Stromal cell of bone marrow (primary cell): ENCODE data around the gene ASB13.
A peak's percentile ranks its signal among the peaks of the same experiment; 100 is the strongest.

ENCODE experiments used
- DNase-seq: peaks from one replicate; pipeline ENCODE4 v3.0.0-alpha.2; 2012; ENCODE audit warnings: low read depth

The ASB13 gene

GRCh38 chr10:5647507-5648240 is 18.7 kb downstream of the ASB13 start:
- no peak for DNase-seq

GRCh38 chr10:5645944-5646617 is 20.3 kb downstream of the ASB13 start:
- no peak for DNase-seq

GRCh38 chr10:5645375-5645774 is 21.0 kb downstream of the ASB13 start:
- DNase-seq = no peak

GRCh38 chr10:5644930-5645329 is 21.5 kb downstream of the ASB13 start:
- DNase-seq = no peak

GRCh38 chr10:5643346-5644067 is 22.9 kb downstream of the ASB13 start:
- no peak for DNase-seq

- DNase-seq = no peak
Observed at GRCh38 chr10:5641501-5641900, 24.9 kb downstream of the ASB13 start.

- DNase-seq = no peak
Observed at GRCh38 chr10:5640501-5640900, 25.9 kb downstream of the ASB13 start.

GRCh38 chr10:5640036-5640435 is 26.4 kb downstream of the ASB13 start:
- DNase-seq = no peak

GRCh38 chr10:5639066-5639465 is 27.3 kb downstream of the ASB13 start:
- DNase-seq = no peak

- no peak for DNase-seq
Observed at GRCh38 chr10:5638494-5638893, 27.9 kb downstream of the ASB13 start.

- no peak for DNase-seq
Observed at GRCh38 chr10:5634918-5635317, 31.5 kb downstream of the ASB13 start.

GRCh38 chr10:5633166-5633749 is 33.1 kb downstream of the ASB13 start:
- DNase-seq = no peak

GRCh38 chr10:5632446-5632845 is 33.9 kb downstream of the ASB13 start:
- no peak for DNase-seq

GRCh38 chr10:5631936-5632335 is 34.5 kb downstream of the ASB13 start:
- DNase-seq = no peak

GRCh38 chr10:5630112-5630436 is 36.3 kb downstream of the ASB13 start:
- DNase-seq = no peak

- peak; percentile 71 for DNase-seq
Observed at GRCh38 chr10:5629303-5630111, 36.9 kb downstream of the ASB13 start.

GRCh38 chr10:5628451-5629302 is 37.7 kb downstream of the ASB13 start:
- DNase-seq = peak; percentile 58

- DNase-seq = no peak
Observed at GRCh38 chr10:5627486-5628044, 38.8 kb downstream of the ASB13 start.

- DNase-seq = no peak
Observed at GRCh38 chr10:5625992-5626777, 40.2 kb downstream of the ASB13 start.

- no peak for DNase-seq
Observed at GRCh38 chr10:5624701-5625100, 41.7 kb downstream of the ASB13 start.
